Lower leg skin (tissue), 3 donors: ENCODE measurements around the gene SFT2D3.

ENCODE experiments used
- CTCF ChIP-seq, 3 donors: fragments of 450-650 bp; IDR thresholded peaks; one replicate each; pipeline ENCODE4 v1.5.1; 2016; ENCODE audit warnings: antibody characterized with exemption in 3 of 3, mild to moderate bottlenecking in 3 of 3, moderate library complexity in 2 of 3
- POLR2A ChIP-seq, 2 donors: fragments of 450-650 bp; IDR thresholded peaks; one replicate each; pipeline ENCODE4 v1.6.1; 2016 to 2017; ENCODE audit warnings: antibody characterized with exemption in 2 of 2, mild to moderate bottlenecking in 1 of 2, moderate library complexity in 1 of 2

- TF ChIP-seq CTCF (IDR thresholded peaks at IDR 0.05) (no peak), POLR2A (IDR thresholded peaks at IDR 0.05) (no peak)
Measured at GRCh38 chr2:127754186-127754585, 52.9 kb downstream of the SFT2D3 start.
